ENCODE results near the gene ZNF574.

Gene ZNF574

DNA sequence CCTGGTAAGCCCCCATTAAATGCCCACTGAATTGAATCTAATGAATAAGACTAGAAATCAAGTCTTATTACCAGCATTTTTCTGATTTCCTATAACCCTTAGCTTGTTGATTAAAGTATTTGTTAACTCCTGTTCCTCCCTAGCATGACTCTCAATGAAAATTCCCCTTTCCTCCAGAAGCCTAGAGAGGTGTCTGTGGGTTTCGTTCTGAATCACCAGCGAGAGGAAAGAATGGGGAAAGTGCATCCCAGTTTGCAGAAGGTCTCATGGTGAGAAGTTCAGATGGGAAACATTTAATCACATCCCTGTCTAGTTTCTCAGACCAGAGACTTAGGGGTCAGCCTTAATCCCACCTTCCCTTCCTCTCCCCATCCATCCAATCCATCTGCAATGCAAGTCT lies 29.4 kb downstream of the ZNF574 start:
- ATAC-seq (ENCODE audit: low read depth) (no peak), DNase-seq (ENCODE audit: low spot score) (no peak)

DNA sequence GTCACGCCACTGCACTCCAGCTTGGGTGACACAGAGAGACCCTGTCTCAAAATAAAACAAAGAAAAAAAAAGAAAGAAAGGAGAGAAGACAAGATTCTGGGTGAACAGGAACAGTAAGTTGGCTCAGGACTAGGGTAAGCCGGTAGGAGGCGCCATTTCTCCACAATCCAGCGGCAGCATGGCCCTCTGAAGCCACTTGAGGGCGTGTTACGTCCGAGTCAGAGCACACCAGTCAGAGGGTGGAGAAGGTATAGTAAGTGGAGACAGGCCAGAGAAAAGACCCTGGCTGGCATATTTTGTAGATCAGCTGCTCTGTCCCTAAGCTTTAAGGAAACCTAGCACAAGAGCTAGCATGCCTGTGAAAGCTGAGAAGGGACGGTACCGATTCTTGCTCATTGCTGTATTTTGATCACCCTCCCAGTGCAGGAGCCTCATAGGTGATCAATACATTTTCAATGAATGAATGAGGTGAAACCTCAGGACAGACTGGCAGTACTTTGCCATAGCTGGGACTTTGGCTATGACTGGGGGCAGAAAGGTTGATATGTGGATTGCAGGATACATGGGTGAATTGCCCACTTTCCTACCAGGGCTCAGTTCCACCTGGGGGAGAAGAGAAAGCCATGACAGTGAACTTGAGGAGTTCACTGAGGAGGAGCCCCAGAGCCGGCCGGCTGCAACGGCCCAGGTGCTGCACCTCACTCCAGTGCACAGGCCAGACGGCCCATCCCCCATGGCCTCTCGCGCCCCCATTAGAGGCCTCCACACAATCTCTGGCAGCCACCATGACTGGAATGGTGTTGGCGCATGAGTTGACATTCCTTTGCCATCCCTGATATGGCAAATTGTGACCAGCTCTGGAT lies 32.8 kb downstream of the ZNF574 start:
- Histone ChIP-seq H3K27me3 (ENCODE audit: insufficient read depth, poor library complexity, severe bottlenecking) (no peaks in the 10 kb centered on the region), H3K4me3 (ENCODE audit: severe bottlenecking) (no peak overlapping the region), H3K27ac (ENCODE audit: poor library complexity, severe bottlenecking) (peak overlapping the region; percentile 96), H3K9me3 (ENCODE audit: severe bottlenecking) (no peaks in the 10 kb centered on the region), H3K4me1 (ENCODE audit: insufficient read depth, poor library complexity, severe bottlenecking) (peaks cover 28% of the 10 kb centered on the region), H3K36me3 (ENCODE audit: low read depth) (no peaks in the 10 kb centered on the region)
- TF ChIP-seq, protein P1, sequence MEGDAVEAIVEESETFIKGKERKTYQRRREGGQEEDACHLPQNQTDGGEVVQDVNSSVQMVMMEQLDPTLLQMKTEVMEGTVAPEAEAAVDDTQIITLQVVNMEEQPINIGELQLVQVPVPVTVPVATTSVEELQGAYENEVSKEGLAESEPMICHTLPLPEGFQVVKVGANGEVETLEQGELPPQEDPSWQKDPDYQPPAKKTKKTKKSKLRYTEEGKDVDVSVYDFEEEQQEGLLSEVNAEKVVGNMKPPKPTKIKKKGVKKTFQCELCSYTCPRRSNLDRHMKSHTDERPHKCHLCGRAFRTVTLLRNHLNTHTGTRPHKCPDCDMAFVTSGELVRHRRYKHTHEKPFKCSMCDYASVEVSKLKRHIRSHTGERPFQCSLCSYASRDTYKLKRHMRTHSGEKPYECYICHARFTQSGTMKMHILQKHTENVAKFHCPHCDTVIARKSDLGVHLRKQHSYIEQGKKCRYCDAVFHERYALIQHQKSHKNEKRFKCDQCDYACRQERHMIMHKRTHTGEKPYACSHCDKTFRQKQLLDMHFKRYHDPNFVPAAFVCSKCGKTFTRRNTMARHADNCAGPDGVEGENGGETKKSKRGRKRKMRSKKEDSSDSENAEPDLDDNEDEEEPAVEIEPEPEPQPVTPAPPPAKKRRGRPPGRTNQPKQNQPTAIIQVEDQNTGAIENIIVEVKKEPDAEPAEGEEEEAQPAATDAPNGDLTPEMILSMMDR (IDR thresholded peaks at IDR 0.05; ENCODE audit: poor library complexity, severe bottlenecking): peak; percentile 99
- ATAC-seq (ENCODE audit: low read depth) (peak; percentile 61), DNase-seq (ENCODE audit: low spot score) (no peak)

More for the DNA sequence above, 29.4 kb downstream of the ZNF574 start:
- Histone ChIP-seq H3K36me3 (ENCODE audit: low read depth) (no peaks in the 10 kb centered on the region), H3K27ac (ENCODE audit: poor library complexity, severe bottlenecking) (no peak overlapping the region), H3K4me3 (ENCODE audit: severe bottlenecking) (no peak overlapping the region), H3K27me3 (ENCODE audit: insufficient read depth, poor library complexity, severe bottlenecking) (no peaks in the 10 kb centered on the region), H3K4me1 (ENCODE audit: insufficient read depth, poor library complexity, severe bottlenecking) (peaks cover 2% of the 10 kb centered on the region), H3K9me3 (ENCODE audit: severe bottlenecking) (no peaks in the 10 kb centered on the region)
- TF ChIP-seq, protein P1 (IDR thresholded peaks at IDR 0.05; ENCODE audit: poor library complexity, severe bottlenecking): no peak

DNA sequence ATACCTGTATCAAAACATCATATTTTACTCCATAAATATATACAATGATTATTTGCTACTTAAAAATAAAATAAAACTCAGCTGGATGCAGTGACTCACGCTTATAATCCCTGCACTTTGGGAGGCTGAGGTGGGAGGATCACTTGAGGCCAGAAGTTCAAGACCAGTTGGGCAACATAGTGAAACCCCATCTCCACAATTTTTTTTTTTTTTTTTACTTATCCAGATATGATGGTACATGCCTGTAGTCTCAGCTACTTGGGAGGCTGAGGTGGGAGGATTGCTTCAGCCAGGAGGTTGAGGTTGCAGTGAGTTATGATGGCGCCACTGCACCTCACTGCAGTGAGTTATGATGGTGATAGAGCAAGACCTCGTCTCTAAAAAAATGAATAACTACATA lies 33.9 kb downstream of the ZNF574 start:
- Histone ChIP-seq H3K36me3 (ENCODE audit: low read depth) (no peaks in the 10 kb centered on the region), H3K4me1 (ENCODE audit: insufficient read depth, poor library complexity, severe bottlenecking) (peaks cover 38% of the 10 kb centered on the region), H3K4me3 (ENCODE audit: severe bottlenecking) (no peak overlapping the region), H3K27ac (ENCODE audit: poor library complexity, severe bottlenecking) (peak overlapping the region; percentile 96), H3K27me3 (ENCODE audit: insufficient read depth, poor library complexity, severe bottlenecking) (no peaks in the 10 kb centered on the region), H3K9me3 (ENCODE audit: severe bottlenecking) (no peaks in the 10 kb centered on the region)
- DNase-seq (ENCODE audit: low spot score): no peak
- no peak for ATAC-seq (ENCODE audit: low read depth)
- TF ChIP-seq, protein P1 (IDR thresholded peaks at IDR 0.05; ENCODE audit: poor library complexity, severe bottlenecking): no peak

DNA sequence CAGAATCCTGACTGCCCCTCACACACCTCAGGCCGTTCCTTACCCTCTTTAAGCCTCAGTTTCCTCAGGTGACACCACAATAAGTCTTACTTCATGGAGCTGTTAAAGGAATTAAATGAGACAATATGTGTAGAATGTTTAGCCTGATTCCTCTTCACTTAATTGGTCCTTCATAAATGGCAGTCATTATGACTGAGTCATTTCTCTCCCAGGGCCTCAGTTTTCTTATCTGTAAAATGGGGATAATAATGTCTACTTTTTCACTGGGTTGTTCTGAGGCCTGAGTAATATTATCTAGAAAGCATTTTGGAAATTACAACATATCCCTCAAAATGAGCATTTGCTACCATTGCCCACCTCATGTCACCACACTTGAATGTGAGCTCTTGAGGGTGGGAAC lies 34.7 kb downstream of the ZNF574 start:
- TF ChIP-seq, protein P1 (IDR thresholded peaks at IDR 0.05; ENCODE audit: poor library complexity, severe bottlenecking): no peak
- Histone ChIP-seq H3K4me1 (ENCODE audit: insufficient read depth, poor library complexity, severe bottlenecking) (peaks cover 38% of the 10 kb centered on the region), H3K36me3 (ENCODE audit: low read depth) (no peaks in the 10 kb centered on the region), H3K27me3 (ENCODE audit: insufficient read depth, poor library complexity, severe bottlenecking) (no peaks in the 10 kb centered on the region), H3K27ac (ENCODE audit: poor library complexity, severe bottlenecking) (peak overlapping the region; percentile 96), H3K4me3 (ENCODE audit: severe bottlenecking) (no peak overlapping the region), H3K9me3 (ENCODE audit: severe bottlenecking) (no peaks in the 10 kb centered on the region)
- no peak for ATAC-seq (ENCODE audit: low read depth)
- DNase-seq (ENCODE audit: low spot score): no peak

DNA sequence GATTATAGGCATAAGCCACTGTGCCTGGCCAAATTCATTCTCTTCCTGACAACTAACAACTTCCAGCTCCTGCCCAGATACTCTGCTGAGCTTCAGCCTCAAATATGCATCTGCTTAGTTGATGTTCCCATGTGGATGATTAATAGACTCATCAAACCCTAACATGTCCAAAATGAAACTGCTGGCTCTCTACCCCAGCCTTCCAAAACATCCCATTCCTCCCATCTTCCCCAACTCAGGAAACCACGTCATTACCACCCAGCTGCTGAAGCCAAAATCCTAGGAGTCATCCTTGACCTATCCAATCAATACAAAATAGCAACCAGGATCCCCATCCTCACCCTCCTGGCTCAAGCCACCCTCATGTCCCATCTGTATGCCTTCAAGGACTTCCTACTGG lies 35.4 kb downstream of the ZNF574 start:
- H3K27ac ChIP-seq (ENCODE audit: poor library complexity, severe bottlenecking): peak overlapping the region; percentile 96
- no peaks in the 10 kb centered on the region for H3K27me3 ChIP-seq (ENCODE audit: insufficient read depth, poor library complexity, severe bottlenecking)
- H3K4me3 ChIP-seq (ENCODE audit: severe bottlenecking): no peak overlapping the region
- no peaks in the 10 kb centered on the region for H3K36me3 ChIP-seq (ENCODE audit: low read depth)
- H3K9me3 ChIP-seq (ENCODE audit: severe bottlenecking): no peaks in the 10 kb centered on the region
- peaks cover 38% of the 10 kb centered on the region for H3K4me1 ChIP-seq (ENCODE audit: insufficient read depth, poor library complexity, severe bottlenecking)
- ATAC-seq (ENCODE audit: low read depth): no peak
- no peak for DNase-seq (ENCODE audit: low spot score)
- TF ChIP-seq, protein P1 (IDR thresholded peaks at IDR 0.05; ENCODE audit: poor library complexity, severe bottlenecking): no peak

Measured in RWPE2 (cell line).